HG03139 (cell line): ENCODE results near the gene BIRC5.

Source experiments
- ATAC-seq: cut with Tn5 transposase; IDR thresholded peaks from one replicate; pipeline ENCODE4 v1.9.1; 2021; ENCODE audit not compliant: unreplicated experiment

Gene BIRC5

DNA sequence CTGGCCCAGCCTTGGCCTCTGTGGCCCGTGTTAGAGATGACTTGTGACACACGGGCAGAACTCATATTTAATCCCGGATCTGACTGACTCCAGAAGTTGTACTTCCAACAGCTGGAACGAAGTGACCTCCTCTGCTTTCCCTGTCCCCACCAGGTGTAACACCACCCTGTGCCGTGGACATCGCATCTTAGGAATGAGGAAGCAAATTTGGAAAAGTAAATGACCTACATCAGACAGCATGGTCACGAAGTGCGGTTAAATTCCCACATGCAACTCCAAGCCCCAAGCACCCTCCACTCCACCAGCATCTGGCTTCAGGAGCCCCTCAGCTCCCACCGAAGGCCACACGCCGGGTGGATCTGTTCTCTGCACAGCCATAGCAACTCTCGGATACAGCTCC, 30.1 kb upstream of the BIRC5 start:
- ATAC-seq, result no peak

DNA sequence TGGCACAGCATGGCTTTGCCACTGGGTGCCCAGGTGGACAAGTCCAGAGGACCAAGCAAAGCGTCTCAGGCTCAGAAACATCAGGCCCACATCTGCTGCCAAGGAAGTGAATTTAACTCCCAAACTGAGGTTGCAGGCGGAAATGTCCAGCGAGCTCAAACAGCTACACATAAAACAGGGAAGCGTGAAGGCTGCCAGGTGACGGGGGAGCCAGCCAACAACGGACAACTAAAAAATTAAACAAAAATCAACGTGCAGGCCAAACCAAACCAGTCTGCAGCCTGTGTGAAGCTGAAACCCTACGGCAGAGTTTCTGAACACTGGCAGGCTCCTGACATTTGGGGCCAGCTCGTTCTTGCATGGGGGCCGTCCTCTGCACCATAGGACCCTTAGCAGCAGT, 29.7 kb upstream of the BIRC5 start:
- no peak for ATAC-seq

DNA sequence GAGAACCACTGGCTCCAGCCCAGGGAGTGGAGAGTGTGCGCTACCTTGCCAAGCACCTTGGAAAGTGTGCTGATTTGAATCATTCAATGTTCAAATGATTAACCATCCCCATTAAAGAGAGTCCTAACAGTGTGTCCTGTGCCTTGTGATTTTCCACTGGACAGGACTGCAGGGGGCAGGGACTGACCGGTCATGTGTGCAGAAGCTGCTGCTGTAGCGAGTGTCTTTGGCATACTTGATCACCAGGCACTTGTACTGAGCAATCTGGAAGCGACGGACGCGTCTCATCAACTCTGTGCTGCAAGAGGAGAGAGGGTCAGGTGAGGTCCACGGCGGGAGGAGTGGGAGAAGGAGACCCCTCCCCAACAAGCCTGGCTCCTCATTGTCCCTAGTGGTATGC, 29.2 kb upstream of the BIRC5 start:
- no peak for ATAC-seq

DNA sequence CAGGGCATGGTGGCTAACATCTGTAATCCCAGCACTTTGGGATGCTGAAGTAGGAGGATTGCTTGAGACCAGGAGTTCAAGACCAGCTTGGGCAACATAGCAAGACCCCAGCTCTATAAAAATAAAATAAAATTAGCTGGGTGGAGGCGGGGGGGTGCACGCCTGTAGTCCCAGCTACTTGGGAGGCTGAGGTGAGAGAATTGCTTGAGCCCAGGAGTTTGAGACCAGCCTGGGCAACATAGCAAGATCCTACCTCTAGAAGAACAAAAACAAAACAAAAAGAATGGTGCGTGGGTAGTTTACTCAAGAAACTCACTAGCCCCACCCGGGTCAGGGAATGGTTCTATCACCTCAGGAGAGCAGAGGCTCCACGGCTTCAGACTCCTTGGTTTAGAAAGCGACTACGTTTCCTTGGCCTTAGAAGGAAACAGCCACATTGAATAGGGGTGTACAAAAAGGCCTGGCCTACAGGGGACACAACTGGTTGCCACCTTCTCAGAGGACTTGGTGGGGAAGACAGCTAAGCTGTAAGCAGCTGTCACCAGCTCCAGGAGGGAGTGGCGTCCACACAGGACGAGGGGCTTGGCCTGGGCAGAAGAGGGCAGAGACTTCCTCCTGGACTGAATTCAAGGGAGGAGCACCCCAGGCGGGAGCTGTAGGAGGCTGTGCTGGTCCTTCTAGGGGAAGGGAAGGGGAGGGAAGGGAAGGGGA, 27.9 kb upstream of the BIRC5 start:
- ATAC-seq, result no peak

DNA sequence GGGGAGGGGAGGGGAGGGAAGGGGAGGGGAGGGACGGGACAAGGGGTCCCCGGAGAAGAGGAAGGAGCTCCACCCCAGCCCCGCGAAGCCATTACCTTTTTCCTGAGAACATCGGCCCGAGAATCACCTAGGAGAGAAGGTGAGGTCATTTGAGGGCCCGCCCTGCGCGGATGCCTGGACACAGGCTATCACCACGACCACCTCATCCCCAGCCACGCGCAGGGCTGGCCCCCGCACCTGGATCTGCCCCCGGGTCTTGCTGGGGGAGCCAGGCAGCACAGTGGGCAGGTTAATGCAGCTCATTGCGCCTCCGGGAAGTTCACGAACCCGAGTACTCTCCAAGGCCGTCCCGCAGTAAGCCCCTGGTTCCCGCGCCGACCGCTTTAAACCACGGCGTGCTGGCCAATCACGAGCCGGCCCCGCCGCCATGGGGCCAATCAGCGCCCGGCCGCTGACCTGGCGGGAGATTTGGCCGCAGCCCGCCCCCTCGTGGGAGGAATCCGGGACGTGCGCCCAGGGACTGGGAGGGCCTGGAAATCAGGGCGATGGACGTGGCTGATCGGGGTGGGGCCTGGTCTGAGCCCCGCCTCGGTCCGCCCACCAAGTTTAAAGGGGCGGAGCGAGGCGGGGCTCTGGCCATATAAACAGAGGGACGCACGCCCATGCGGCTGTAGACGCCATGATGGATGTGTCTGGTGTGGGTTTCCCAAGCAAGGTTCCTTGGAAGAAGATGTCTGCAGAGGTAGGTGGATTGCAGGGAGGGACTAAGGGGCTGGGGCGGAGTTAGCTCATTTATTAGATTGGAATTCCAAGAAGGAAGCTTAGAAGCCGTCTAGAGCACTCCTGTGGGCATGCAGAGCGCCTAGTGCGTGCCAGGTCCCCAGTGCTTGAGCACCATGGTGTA, 27.1 kb upstream of the BIRC5 start, which contains the start of the genes AFMID and TK1:
Gene AFMID (plus strand): TSS at position 671 of the 904 bp plus-strand sequence. CDS start 9 bp downstream, at position 680.
Gene TK1 (minus strand): TSS at position 361 of the 904 bp plus-strand sequence. CDS start 58 bp downstream, at position 303.
- peak; percentile 93 for ATAC-seq

DNA sequence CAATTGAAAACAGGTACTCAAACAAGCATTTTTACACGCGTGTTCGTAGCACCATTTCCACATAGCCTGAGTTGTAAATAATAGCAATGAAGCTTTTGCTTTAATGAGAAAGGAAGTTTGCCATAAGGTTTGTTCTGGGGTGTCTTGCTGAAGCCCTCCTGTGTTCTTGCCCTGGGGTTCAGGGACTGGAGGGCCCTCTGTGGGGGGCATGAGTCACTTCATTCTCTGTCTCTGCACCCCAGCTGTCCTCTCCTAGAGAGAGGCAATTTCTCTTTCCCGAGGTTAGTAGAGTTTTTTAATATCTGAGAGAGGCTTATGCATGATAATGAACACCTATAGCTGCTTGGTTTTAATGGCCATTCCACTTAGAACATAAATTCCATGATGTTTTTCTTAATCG, 17.3 kb upstream of the BIRC5 start:
- ATAC-seq, result no peak

DNA sequence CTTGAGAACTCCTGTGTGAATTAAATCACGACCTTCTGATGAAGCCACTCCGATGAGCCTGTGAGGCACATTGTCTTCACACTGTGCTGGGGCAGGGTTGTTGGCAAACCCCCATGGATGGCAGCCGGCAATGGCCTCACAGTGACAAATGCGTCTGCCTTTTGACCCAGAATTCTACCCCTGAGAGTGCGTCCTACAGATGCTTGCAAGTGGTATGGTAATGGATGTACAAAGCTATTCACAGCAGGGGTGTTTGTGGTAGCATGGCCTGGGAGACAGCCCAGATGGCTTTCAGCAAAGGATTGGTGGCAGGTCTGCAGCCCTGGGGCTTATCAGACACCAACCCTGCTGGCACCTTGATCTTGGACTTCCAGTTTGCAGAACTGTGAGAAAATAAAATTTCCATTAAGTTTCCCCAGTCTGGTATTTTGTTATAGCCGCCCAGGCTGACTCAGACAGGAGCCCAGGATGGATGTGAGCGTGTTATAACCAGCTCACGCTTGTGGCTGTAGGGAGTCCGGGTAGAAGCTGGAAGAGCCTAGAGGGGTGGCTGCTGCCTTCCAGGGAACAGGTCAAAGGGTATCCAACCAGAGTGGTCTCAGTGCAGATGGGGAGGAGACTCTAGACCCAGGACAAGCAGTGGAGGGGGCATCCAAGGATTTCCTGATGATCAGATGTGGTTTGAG, 16.8 kb upstream of the BIRC5 start:
- no peak for ATAC-seq

DNA sequence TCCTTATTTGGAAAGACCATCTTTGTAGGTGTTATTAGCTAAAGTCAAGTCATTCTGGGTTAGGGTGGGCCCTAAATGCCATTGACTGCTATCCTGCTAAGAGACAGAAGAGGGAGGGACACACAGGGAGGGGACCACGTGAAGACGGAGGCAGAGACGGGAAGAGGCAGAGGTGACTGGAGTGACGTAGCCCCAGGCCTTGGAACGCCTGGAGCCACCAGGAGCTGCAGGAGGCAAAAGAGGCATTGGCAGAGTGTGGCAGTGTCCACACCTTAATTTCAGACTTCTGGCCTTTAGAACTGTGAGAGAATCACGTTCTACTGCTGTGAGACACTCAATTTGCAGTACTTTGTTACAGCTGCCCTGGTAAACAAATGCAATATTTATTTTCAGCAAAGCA, 13.6 kb upstream of the BIRC5 start:
- ATAC-seq, result no peak

DNA sequence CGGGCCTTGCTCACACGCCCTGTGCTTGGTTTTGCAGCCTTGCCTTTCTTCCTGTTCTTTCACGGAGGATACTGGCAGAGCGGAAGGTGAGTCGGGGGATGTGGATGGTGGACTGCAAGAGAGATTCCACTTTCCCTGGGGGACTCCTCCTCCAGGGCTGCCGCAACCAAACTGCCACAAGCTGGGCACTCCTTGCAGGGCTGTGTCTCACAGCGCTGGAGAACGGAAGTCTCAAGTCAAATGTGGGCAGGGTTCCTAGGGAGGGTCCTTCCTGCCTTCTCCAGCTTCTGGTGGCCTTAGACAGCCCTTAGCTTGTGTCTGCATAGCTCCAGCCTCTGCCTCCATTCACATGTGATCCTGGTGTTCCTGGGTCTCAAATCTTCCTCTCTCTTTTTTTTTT, 11.4 kb upstream of the BIRC5 start:
- no peak for ATAC-seq

DNA sequence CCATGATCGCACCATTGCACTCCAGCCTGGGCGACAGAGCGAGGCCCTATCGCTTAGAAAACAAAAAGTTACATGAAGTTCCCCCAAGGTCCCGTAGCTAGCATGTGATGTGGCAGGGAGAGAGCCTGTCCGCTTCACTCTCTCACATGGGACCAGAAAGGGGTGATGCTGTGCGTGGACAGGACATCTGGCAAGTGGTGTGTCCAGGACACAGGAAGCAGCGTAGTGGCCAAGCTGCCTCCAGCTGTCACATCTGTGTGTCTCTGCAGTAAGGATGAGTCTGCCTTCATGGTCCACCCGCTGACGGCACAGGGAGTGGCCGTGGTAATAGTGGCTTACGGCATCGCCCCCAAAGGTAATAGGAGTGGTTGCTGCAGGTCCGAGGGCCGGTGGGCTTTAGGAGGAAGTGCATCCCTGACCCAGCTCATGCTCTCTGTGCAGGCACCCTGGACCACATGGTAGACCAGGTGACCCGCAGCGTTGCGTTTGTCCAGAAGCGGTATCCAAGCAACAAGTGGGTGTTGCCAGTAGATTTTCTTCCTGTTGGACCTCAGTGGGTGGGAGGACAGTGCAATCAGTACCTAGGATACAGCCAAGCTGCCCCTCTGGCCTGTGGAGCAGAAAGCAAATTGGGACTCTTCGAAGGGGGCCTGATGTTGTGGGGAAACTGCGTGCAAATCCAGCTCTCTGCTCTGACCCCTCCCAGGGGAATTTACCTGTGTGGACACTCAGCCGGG, 9.5 kb upstream of the BIRC5 start:
- no peak for ATAC-seq

DNA sequence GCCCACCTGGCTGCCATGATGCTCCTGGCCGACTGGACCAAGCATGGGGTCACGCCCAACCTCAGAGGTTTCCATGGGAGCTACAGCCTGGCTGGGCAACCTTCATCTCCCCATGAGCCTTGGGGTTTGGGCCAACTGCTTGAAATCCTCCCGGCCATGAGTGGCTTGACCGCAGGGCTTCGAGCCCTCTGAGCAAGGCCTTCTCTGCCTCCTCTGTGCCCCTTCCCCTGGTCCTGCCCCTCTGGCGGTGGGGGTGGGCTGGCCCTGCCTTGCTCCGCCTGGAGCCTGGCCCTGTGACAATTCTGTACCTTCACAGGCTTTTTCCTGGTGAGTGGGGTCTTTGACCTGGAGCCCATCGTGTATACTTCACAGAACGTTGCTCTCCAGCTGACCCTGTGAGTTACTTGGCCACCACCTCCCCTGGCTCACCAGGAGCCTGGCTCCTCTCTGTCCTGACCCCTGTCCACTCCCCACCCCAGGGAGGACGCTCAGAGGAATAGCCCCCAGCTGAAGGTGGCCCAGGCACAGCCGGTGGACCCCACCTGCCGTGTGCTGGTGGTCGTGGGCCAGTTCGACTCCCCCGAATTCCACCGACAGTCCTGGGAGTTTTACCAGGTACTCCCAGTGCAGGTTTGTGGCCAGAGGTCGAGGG, 8.8 kb upstream of the BIRC5 start:
- ATAC-seq, result no peak

DNA sequence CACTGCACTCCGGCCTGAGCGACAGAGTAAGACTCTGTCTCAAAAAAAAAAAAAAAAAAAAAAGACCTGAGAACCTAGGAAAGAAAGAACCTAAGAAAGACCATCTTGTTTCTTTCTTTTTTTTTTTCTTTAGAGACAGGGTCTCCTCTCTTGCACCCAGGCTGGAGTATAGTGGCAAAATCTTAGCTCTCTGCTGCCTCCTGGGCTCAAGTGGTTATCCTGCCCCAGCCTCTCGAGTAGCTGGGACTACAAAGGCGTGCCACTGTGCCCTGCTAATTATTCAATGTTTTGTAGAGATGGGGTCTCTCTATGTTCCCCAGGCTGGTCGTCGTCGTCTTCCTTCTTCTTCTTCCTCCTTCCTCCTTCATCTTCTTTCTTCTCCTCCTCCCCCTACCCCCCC, 7.8 kb upstream of the BIRC5 start:
- no peak for ATAC-seq

DNA sequence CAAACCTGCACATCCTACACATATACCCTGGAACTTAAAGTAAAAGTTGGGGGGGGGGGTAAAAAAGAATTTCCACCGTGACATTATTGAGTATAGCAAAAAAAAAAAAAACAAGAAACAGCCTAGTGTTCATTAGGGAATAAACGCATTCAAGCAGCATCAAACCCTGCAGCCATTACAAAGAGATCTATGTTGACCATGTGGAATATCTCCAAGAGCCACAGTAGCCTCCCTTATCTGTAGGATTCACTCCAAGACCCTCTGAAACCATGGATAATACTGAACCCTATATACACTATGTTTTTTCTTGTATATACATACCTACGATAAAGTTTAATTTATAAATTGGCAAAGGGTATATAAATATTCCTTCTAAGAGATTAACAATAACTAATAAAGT, 5.6 kb upstream of the BIRC5 start:
- ATAC-seq, result no peak

DNA sequence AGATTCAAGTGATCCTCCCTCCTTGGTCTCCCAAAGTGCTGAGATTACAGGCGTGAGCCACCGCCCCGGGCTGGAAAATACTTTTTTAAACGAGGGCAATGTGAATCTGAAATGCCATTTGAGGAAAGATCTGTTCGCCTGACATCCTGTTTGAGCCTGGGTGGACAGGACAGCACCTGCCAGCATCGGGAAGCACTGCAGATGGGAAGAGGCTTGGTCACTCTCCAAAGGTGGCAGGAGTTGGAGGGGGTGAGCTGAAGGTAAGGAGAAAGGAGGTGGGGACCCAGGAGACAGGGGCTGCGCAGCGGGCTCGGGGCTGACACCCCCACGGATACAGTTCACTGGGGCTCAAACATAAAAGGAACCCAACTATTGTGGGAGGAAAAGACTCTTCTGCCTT, 3.9 kb upstream of the BIRC5 start:
- no peak for ATAC-seq

DNA sequence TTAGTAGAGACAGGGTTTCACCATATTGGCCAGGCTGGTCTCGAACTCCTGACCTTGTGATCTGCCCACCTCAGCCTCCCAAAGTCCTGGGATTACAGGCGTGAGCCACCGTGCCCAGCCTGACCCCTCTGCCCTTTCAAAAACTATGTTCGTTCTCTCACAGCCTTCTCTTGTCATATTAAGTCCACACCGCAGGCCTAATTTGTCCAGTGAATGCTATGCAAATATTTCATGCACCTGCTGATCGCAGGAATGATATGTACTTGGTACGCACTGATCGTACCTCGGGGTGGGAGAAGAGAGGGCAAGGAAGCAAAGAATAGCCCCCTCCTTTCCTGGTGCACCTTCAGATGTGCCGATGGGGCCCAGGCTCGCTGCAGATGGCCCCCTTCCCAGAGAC, 3.0 kb upstream of the BIRC5 start:
- no peak for ATAC-seq

DNA sequence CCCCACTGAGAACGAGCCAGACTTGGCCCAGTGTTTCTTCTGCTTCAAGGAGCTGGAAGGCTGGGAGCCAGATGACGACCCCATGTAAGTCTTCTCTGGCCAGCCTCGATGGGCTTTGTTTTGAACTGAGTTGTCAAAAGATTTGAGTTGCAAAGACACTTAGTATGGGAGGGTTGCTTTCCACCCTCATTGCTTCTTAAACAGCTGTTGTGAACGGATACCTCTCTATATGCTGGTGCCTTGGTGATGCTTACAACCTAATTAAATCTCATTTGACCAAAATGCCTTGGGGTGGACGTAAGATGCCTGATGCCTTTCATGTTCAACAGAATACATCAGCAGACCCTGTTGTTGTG, 631 bp downstream of the BIRC5 start:
- ATAC-seq, result no peak

DNA sequence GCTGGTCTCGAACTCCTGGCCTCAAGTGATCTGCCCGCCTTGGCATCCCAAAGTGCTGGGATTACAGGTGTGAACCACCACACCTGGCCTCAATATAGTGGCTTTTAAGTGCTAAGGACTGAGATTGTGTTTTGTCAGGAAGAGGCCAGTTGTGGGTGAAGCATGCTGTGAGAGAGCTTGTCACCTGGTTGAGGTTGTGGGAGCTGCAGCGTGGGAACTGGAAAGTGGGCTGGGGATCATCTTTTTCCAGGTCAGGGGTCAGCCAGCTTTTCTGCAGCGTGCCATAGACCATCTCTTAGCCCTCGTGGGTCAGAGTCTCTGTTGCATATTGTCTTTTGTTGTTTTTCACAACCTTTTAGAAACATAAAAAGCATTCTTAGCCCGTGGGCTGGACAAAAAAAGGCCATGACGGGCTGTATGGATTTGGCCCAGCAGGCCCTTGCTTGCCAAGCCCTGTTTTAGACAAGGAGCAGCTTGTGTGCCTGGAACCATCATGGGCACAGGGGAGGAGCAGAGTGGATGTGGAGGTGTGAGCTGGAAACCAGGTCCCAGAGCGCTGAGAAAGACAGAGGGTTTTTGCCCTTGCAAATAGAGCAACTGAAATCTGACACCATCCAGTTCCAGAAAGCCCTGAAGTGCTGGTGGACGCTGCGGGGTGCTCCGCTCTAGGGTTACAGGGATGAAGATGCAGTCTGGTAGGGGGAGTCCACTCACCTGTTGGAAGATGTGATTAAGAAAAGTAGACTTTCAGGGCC, 5.5 kb downstream of the BIRC5 start:
- no peak for ATAC-seq

DNA sequence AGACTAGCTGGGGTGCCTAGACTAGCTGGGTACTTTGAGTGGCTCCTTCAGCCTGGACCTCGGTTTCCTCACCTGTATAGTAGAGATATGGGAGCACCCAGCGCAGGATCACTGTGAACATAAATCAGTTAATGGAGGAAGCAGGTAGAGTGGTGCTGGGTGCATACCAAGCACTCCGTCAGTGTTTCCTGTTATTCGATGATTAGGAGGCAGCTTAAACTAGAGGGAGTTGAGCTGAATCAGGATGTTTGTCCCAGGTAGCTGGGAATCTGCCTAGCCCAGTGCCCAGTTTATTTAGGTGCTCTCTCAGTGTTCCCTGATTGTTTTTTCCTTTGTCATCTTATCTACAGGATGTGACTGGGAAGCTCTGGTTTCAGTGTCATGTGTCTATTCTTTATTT, 9.0 kb downstream of the BIRC5 start:
- no peak for ATAC-seq

DNA sequence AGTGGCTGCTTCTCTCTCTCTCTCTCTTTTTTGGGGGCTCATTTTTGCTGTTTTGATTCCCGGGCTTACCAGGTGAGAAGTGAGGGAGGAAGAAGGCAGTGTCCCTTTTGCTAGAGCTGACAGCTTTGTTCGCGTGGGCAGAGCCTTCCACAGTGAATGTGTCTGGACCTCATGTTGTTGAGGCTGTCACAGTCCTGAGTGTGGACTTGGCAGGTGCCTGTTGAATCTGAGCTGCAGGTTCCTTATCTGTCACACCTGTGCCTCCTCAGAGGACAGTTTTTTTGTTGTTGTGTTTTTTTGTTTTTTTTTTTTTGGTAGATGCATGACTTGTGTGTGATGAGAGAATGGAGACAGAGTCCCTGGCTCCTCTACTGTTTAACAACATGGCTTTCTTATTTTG, 9.7 kb downstream of the BIRC5 start:
- ATAC-seq, result no peak
